ENCODE results near the gene FRMD7. TPM values are rescaled to one million over a fixed set of nuclear protein-coding genes. Genes with fewer than 3 reads are reported as not detected.

FRMD7 gene
- total RNA-seq, 2 donors from 2014 or later: not detected

GRCh38 chrX:132118358-132118757, 9.5 kb downstream of the FRMD7 start:
- no peak overlapping the region for H3K4me3 ChIP-seq (ENCODE audit: low read length)
- H3K9me3 ChIP-seq (ENCODE audit: control insufficient read depth, low read length): no peaks in the 10 kb centered on the region
- no peak overlapping the region for H3K4me3 Mint-ChIP-seq
- peaks cover 18% of the 10 kb centered on the region for H3K4me1 Mint-ChIP-seq
- no peak overlapping the region for H3K9ac ChIP-seq (ENCODE audit: extremely low read depth, low read length, poor library complexity, severe bottlenecking)
- H3K4me1 ChIP-seq (ENCODE audit: control insufficient read depth, insufficient read depth, low read length): no peaks in the 10 kb centered on the region
- no peaks in the 10 kb centered on the region for H3K36me3 ChIP-seq (ENCODE audit: control insufficient read depth, insufficient read depth, low read length)
- WGBS, 2 experiments (ENCODE audit: insufficient coverage in 1 of 2, insufficient read length in 1 of 2): 89% methylated on average over 4 of the region's 4 CpGs; no CpG with 5 or more reads in 1 of the 2 experiments
- TF ChIP-seq CTCF (conservative IDR thresholded peaks at IDR 0.05): no peak
- no peak overlapping the region for H3K27ac Mint-ChIP-seq
- H3K27me3 ChIP-seq (ENCODE audit: control insufficient read depth, insufficient read depth, low read length, poor library complexity, severe bottlenecking): no peaks in the 10 kb centered on the region
- no peak overlapping the region for H3K27ac ChIP-seq (ENCODE audit: low read depth, low read length)
- H3K27me3 Mint-ChIP-seq (ENCODE audit: insufficient read depth): no peaks in the 10 kb centered on the region
- no peaks in the 10 kb centered on the region for H3K9me3 Mint-ChIP-seq
- peak; percentile 56 for DNase-seq
- H3K36me3 Mint-ChIP-seq (ENCODE audit: low read depth): no peaks in the 10 kb centered on the region

- Mint-ChIP-seq H3K4me3 (no peak overlapping the region), H3K4me1 (peaks cover 24% of the 10 kb centered on the region), H3K36me3 (ENCODE audit: low read depth) (no peaks in the 10 kb centered on the region), H3K27me3 (ENCODE audit: insufficient read depth) (no peaks in the 10 kb centered on the region), H3K27ac (no peak overlapping the region), H3K9me3 (no peaks in the 10 kb centered on the region)
- no peak overlapping the region for H3K27ac ChIP-seq (ENCODE audit: low read depth, low read length)
- WGBS, 2 experiments (ENCODE audit: insufficient coverage in 1 of 2, insufficient read length in 1 of 2): 93 to 100% methylated on average over 1 to 5 of the region's 5 CpGs
- DNase-seq: no peak
- no peaks in the 10 kb centered on the region for H3K27me3 ChIP-seq (ENCODE audit: control insufficient read depth, insufficient read depth, low read length, poor library complexity, severe bottlenecking)
- no peaks in the 10 kb centered on the region for H3K4me1 ChIP-seq (ENCODE audit: control insufficient read depth, insufficient read depth, low read length)
- H3K9ac ChIP-seq (ENCODE audit: extremely low read depth, low read length, poor library complexity, severe bottlenecking): no peak overlapping the region
- TF ChIP-seq CTCF (conservative IDR thresholded peaks at IDR 0.05): no peak
- H3K36me3 ChIP-seq (ENCODE audit: control insufficient read depth, insufficient read depth, low read length): no peaks in the 10 kb centered on the region
- H3K4me3 ChIP-seq (ENCODE audit: low read length): no peak overlapping the region
- no peaks in the 10 kb centered on the region for H3K9me3 ChIP-seq (ENCODE audit: control insufficient read depth, low read length)
These were observed 12.0 kb downstream of the FRMD7 start for GRCh38 chrX:132115792-132116191.

GRCh38 chrX:132114607-132115006, 13.2 kb downstream of the FRMD7 start:
- Mint-ChIP-seq H3K4me1 (peaks cover 16% of the 10 kb centered on the region), H3K4me3 (no peak overlapping the region), H3K27ac (no peak overlapping the region), H3K9me3 (no peaks in the 10 kb centered on the region), H3K36me3 (ENCODE audit: low read depth) (no peaks in the 10 kb centered on the region), H3K27me3 (ENCODE audit: insufficient read depth) (no peaks in the 10 kb centered on the region)
- no peak for TF ChIP-seq CTCF (conservative IDR thresholded peaks at IDR 0.05)
- no peaks in the 10 kb centered on the region for H3K27me3 ChIP-seq (ENCODE audit: control insufficient read depth, insufficient read depth, low read length, poor library complexity, severe bottlenecking)
- H3K9me3 ChIP-seq (ENCODE audit: control insufficient read depth, low read length): no peaks in the 10 kb centered on the region
- no peaks in the 10 kb centered on the region for H3K4me1 ChIP-seq (ENCODE audit: control insufficient read depth, insufficient read depth, low read length)
- H3K36me3 ChIP-seq (ENCODE audit: control insufficient read depth, insufficient read depth, low read length): no peaks in the 10 kb centered on the region
- H3K27ac ChIP-seq (ENCODE audit: low read depth, low read length): no peak overlapping the region
- H3K4me3 ChIP-seq (ENCODE audit: low read length): no peak overlapping the region
- no peak overlapping the region for H3K9ac ChIP-seq (ENCODE audit: extremely low read depth, low read length, poor library complexity, severe bottlenecking)
- no peak for DNase-seq
